PC-9 (cell line): ENCODE data around the gene BMERB1.

Experiments
- EZH2 ChIP-seq: fragments of 200-600 bp; sonication (generic); IDR thresholded peaks from 2 replicates; pipeline ENCODE4 v1.8.0; 2017; ENCODE audit warnings: antibody characterized with exemption, low read depth
- TF ChIP-seq, protein P1 (sequence below): fragments of 200-600 bp; sonication (generic); conservative IDR thresholded peaks from 2 replicates; pipeline ENCODE4 v1.6.1; 2017; ENCODE audit warnings: mixed run types, antibody characterized with exemption, mild to moderate bottlenecking, moderate library complexity

DNA sequence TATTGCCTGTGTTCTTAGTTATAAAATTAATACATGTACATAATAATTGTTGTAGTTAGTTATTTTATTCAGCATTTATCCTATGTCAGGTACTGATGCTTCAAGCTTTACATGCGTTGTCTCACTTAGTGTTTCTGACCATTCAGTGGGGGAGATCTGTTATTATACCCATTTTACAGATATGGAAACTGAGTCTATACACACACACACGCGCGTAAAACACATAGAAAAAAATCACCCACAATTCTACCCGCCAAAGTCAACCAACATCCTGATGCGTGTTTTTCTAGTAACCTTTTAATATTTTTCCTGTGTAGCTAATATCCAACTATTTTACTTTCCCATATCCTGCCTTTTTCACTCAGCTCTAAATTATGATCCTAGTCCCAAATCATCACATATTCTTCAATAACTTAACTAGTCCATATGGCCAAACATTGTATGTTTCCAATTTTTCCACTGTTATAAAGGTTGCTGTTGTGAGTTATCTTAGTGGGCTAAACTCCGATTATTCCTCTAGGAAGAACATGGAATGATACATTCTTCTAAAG, 48.4 kb downstream of the BMERB1 start:
- TF ChIP-seq, protein P1, sequence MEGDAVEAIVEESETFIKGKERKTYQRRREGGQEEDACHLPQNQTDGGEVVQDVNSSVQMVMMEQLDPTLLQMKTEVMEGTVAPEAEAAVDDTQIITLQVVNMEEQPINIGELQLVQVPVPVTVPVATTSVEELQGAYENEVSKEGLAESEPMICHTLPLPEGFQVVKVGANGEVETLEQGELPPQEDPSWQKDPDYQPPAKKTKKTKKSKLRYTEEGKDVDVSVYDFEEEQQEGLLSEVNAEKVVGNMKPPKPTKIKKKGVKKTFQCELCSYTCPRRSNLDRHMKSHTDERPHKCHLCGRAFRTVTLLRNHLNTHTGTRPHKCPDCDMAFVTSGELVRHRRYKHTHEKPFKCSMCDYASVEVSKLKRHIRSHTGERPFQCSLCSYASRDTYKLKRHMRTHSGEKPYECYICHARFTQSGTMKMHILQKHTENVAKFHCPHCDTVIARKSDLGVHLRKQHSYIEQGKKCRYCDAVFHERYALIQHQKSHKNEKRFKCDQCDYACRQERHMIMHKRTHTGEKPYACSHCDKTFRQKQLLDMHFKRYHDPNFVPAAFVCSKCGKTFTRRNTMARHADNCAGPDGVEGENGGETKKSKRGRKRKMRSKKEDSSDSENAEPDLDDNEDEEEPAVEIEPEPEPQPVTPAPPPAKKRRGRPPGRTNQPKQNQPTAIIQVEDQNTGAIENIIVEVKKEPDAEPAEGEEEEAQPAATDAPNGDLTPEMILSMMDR, result no peak
- TF ChIP-seq EZH2, result no peak
